ENCODE results near the gene CIITA.
A peak's percentile ranks its signal among the peaks of the same experiment; 100 is the strongest.

CIITA gene

GRCh38 chr16:10851512-10851911 lies 25.5 kb upstream of the CIITA start:
- no peak for DNase-seq (ENCODE audit: low read depth in 2 of 2, low spot score in 1 of 2)

- no peak for DNase-seq (ENCODE audit: low read depth in 2 of 2, low spot score in 1 of 2)
Observed at GRCh38 chr16:10852286-10852685, 24.7 kb upstream of the CIITA start.

- DNase-seq (ENCODE audit: low read depth in 2 of 2, low spot score in 1 of 2): no peak
Observed at GRCh38 chr16:10852948-10853347, 24.1 kb upstream of the CIITA start.

GRCh38 chr16:10856042-10856441 lies 21.0 kb upstream of the CIITA start:
- DNase-seq (ENCODE audit: low read depth in 2 of 2, low spot score in 1 of 2): no peak

- DNase-seq (ENCODE audit: low read depth in 2 of 2, low spot score in 1 of 2): no peak
Observed at GRCh38 chr16:10858203-10858602, 18.8 kb upstream of the CIITA start.

- no peak for DNase-seq (ENCODE audit: low read depth in 2 of 2, low spot score in 1 of 2)
Observed at GRCh38 chr16:10859020-10859419, 18.0 kb upstream of the CIITA start.

GRCh38 chr16:10859658-10860057 lies 17.3 kb upstream of the CIITA start:
- DNase-seq (ENCODE audit: low read depth in 2 of 2, low spot score in 1 of 2): no peak

- no peak for DNase-seq (ENCODE audit: low read depth in 2 of 2, low spot score in 1 of 2)
Observed at GRCh38 chr16:10862438-10862837, 14.6 kb upstream of the CIITA start.

GRCh38 chr16:10865991-10866966 lies 10.7 kb upstream of the CIITA start:
- no peak for DNase-seq (ENCODE audit: low read depth in 2 of 2, low spot score in 1 of 2)

- DNase-seq (ENCODE audit: low read depth in 2 of 2, low spot score in 1 of 2): no peak
Observed at GRCh38 chr16:10867199-10867598, 9.8 kb upstream of the CIITA start.

GRCh38 chr16:10868104-10868595 lies 8.9 kb upstream of the CIITA start:
- DNase-seq (ENCODE audit: low read depth in 2 of 2, low spot score in 1 of 2): no peak

- DNase-seq (ENCODE audit: low read depth in 2 of 2, low spot score in 1 of 2): no peak
Observed at GRCh38 chr16:10868596-10869469, 8.2 kb upstream of the CIITA start.

- no peak for DNase-seq (ENCODE audit: low read depth in 2 of 2, low spot score in 1 of 2)
Observed at GRCh38 chr16:10870137-10870776, 6.7 kb upstream of the CIITA start.

- DNase-seq (ENCODE audit: low read depth in 2 of 2, low spot score in 1 of 2): no peak
Observed at GRCh38 chr16:10870808-10871156, 6.2 kb upstream of the CIITA start.

GRCh38 chr16:10871157-10871991 lies 5.6 kb upstream of the CIITA start:
- peak in 1 of 2 donors; percentile 43 for DNase-seq (ENCODE audit: low read depth in 2 of 2, low spot score in 1 of 2)

GRCh38 chr16:10876315-10876714 lies 687 bp upstream of the CIITA start:
- no peak for DNase-seq (ENCODE audit: low read depth in 2 of 2, low spot score in 1 of 2)

GRCh38 chr16:10877472-10877946 lies 507 bp downstream of the CIITA start:
- DNase-seq (ENCODE audit: low read depth in 2 of 2, low spot score in 1 of 2): no peak

GRCh38 chr16:10878328-10878643 lies 1.3 kb downstream of the CIITA start:
- no peak for DNase-seq (ENCODE audit: low read depth in 2 of 2, low spot score in 1 of 2)

- no peak for DNase-seq (ENCODE audit: low read depth in 2 of 2, low spot score in 1 of 2)
Observed at GRCh38 chr16:10878644-10879501, 1.9 kb downstream of the CIITA start.

Measured in stimulated activated CD8-positive, alpha-beta memory T cell treated with anti-CD3 and anti-CD28 coated beads, Interleukin-4, amount 100 ng/mL, for 4 hours (primary cell).